ENCODE results near the gene FGD3. TPM values are rescaled to one million over a fixed set of nuclear protein-coding genes. Genes with fewer than 3 reads are reported as not detected.

The FGD3 gene
- total and polyA plus RNA-seq, 2 of the 8 experiments (the other 6 are each of a cell fraction or from before 2014, with no cell fraction given): 1.4 to 1.9 TPM

GRCh38 chr9:92978345-92978875 lies 31.1 kb downstream of the FGD3 start:
- WGBS, 2 experiments (ENCODE audit: extremely low coverage in 1 of 2, insufficient coverage in 1 of 2, insufficient read length in 1 of 2, insufficient replicate concordance in 2 of 2, low coverage in 1 of 2, low lambda C conversion rate in 2 of 2, missing lambda C conversion rate in 1 of 2): 93% methylated on average over 2 of the region's 4 CpGs; no CpG with 5 or more reads in 1 of the 2 experiments
- H3K27me3 ChIP-seq (replicated peaks in 1 of 4; ENCODE audit: control insufficient read depth in 3 of 4, extremely low read depth in 1 of 4, insufficient read depth in 3 of 4, low read length in 3 of 4): no peaks in the 10 kb centered on the region; a peak in 1 of 7 replicates
- H4K91ac ChIP-seq (replicated peaks; ENCODE audit: insufficient read length, low read length): no peak overlapping the region
- TF ChIP-seq RNF2 (IDR thresholded peaks at IDR 0.05; ENCODE audit: borderline replicate concordance, low read depth, low read length, missing control alignments, poor library complexity, severe bottlenecking): no peak
- TF ChIP-seq SAP30 (IDR thresholded peaks at IDR 0.05; ENCODE audit: insufficient read depth, insufficient replicate concordance, low read length): no peak
- no peak for TF ChIP-seq POLR2AphosphoS5 (IDR thresholded peaks at IDR 0.05; ENCODE audit: low read depth, low read length)
- TF ChIP-seq MAFK (IDR thresholded peaks at IDR 0.05; ENCODE audit: low read depth, low read length): no peak
- no peak for TF ChIP-seq SIN3A (conservative IDR thresholded peaks at IDR 0.05 in 1 of 2, IDR thresholded peaks at IDR 0.05 in 1 of 2; ENCODE audit: low read depth in 1 of 2, low read length in 2 of 2)
- no peak overlapping the region for H3K14ac ChIP-seq (ENCODE audit: insufficient read length)
- H4K20me1 ChIP-seq (replicated peaks in 1 of 2; ENCODE audit: control insufficient read depth in 1 of 2, insufficient read depth in 2 of 2, low read length in 2 of 2): no peaks in the 10 kb centered on the region
- H3K4ac ChIP-seq (replicated peaks; ENCODE audit: insufficient read length, low read depth, low read length): no peak overlapping the region
- CTCF ChIA-PET (ENCODE audit: partially characterized antibody): interaction anchor here (0.8 to 2.8 kb wide), 2 partner anchors 14 to 25 kb away, joined by 4 to 15 read pairs; no protein-coding TSS in a partner anchor
- H3K4me3 ChIP-seq (ENCODE audit: extremely low read depth in 1 of 4, insufficient read depth in 2 of 4, low read depth in 3 of 4, low read length in 4 of 4): no peak overlapping the region
- H2BK5ac ChIP-seq (ENCODE audit: low read depth, low read length): no peak overlapping the region; the same call in 1 of the 2 replicates
- peak overlapping the region; percentile 92 for H2BK120ac ChIP-seq (replicated peaks; ENCODE audit: low read depth, low read length)
- peaks cover 12 to 16% of the 10 kb centered on the region in 2 experiments for H3K9me3 ChIP-seq (ENCODE audit: insufficient read depth in 2 of 2, low read depth in 1 of 2, low read length in 1 of 2)
- H2AK5ac ChIP-seq (ENCODE audit: low read depth, low read length): no peak overlapping the region
- no peak overlapping the region for H4K5ac ChIP-seq (ENCODE audit: insufficient read length, low read depth, low read length)
- no peak overlapping the region for H2BK20ac ChIP-seq (ENCODE audit: low read length)
- H2BK12ac ChIP-seq (ENCODE audit: low read depth, low read length): no peak overlapping the region
- POLR2A ChIA-PET (ENCODE audit: partially characterized antibody): no interaction called here
- no peak overlapping the region for H2AFZ ChIP-seq (ENCODE audit: low read length)
- no peak overlapping the region for H2BK15ac ChIP-seq (ENCODE audit: low read length)
- DNase-seq (ENCODE audit: low read depth in 1 of 2, low spot score in 2 of 2): no peak
- no peaks in the 10 kb centered on the region for H3K79me2 ChIP-seq (ENCODE audit: control insufficient read depth in 1 of 2, insufficient read depth in 2 of 2, low read length in 2 of 2)
- no peak overlapping the region for H3K56ac ChIP-seq (replicated peaks; ENCODE audit: insufficient read length, low read depth, low read length)
- H3K23me2 ChIP-seq (ENCODE audit: low read depth, low read length): no peaks in the 10 kb centered on the region
- H3K4me2 ChIP-seq (ENCODE audit: insufficient read depth in 1 of 2, low read depth in 2 of 2, low read length in 2 of 2): no peak overlapping the region; a peak in 1 of 4 replicates
- peaks cover 0 to 11% (median 0%) of the 10 kb centered on the region in 4 experiments; a peak in 2 of 7 replicates for H3K4me1 ChIP-seq (replicated peaks in 1 of 4; ENCODE audit: control insufficient read depth in 3 of 4, insufficient read depth in 4 of 4, low read length in 3 of 4)
- no peaks in the 10 kb centered on the region; the same call in 1 of the 2 replicates for H3K79me1 ChIP-seq (ENCODE audit: low read depth, low read length)
- no peak overlapping the region; the same call in 1 of the 2 replicates for H3K18ac ChIP-seq (ENCODE audit: extremely low read depth, low read length)
- no peak overlapping the region for H3K27ac ChIP-seq (ENCODE audit: low read depth, low read length)
- no peak for FAIRE-seq
- no peak overlapping the region for H3K23ac ChIP-seq (ENCODE audit: insufficient read length)
- H3K36me3 ChIP-seq (ENCODE audit: control insufficient read depth in 2 of 4, insufficient read depth in 4 of 4, low read length in 3 of 4): no peaks in the 10 kb centered on the region
- H3K9ac ChIP-seq (replicated peaks in 1 of 4; ENCODE audit: extremely low read depth in 1 of 4, low read depth in 3 of 4, low read length in 3 of 4): no peak overlapping the region
- H4K8ac ChIP-seq (ENCODE audit: extremely low read depth, insufficient read depth, low read length): no peak overlapping the region

Data from H1 (cell line).